GM18870 (cell line): Measurements from ENCODE around the gene L3MBTL3.
A peak's percentile ranks its signal among the peaks of the same experiment; 100 is the strongest.
"Not testable (repeated sequence)": the region's sequence is repeated elsewhere in the genome, so short reads cannot be mapped to it uniquely, and the experiment has no call there.

Experiments used
- ATAC-seq: cut with Tn5 transposase; IDR thresholded peaks from one replicate; pipeline ENCODE4 v1.9.1; 2021; ENCODE audit warnings: moderate library complexity; ENCODE audit not compliant: unreplicated experiment

L3MBTL3 gene

GRCh38 chr6:130070792-130071191, 52.4 kb downstream of the L3MBTL3 start:
- ATAC-seq = no peak

- no peak for ATAC-seq
Observed at GRCh38 chr6:130075879-130076460, 57.6 kb downstream of the L3MBTL3 start.

- no peak for ATAC-seq
Observed at GRCh38 chr6:130076512-130076911, 58.1 kb downstream of the L3MBTL3 start.

GRCh38 chr6:130090796-130091195, 72.4 kb downstream of the L3MBTL3 start:
- ATAC-seq = no peak

GRCh38 chr6:130093546-130093945, 75.2 kb downstream of the L3MBTL3 start:
- no peak for ATAC-seq

GRCh38 chr6:130098317-130098716, 79.9 kb downstream of the L3MBTL3 start:
- no peak for ATAC-seq

- ATAC-seq = no peak
Observed at GRCh38 chr6:130099119-130099518, 80.7 kb downstream of the L3MBTL3 start.

- ATAC-seq = peak; percentile 85
Observed at GRCh38 chr6:130105996-130106704, 87.8 kb downstream of the L3MBTL3 start.

- no peak for ATAC-seq
Observed at GRCh38 chr6:130107710-130108109, 89.3 kb downstream of the L3MBTL3 start.

- ATAC-seq = no peak
Observed at GRCh38 chr6:130111031-130111430, 92.7 kb downstream of the L3MBTL3 start.

- no peak for ATAC-seq
Observed at GRCh38 chr6:130113201-130113710, 94.9 kb downstream of the L3MBTL3 start.

GRCh38 chr6:130115036-130115435, 96.7 kb downstream of the L3MBTL3 start:
- ATAC-seq = peak; percentile 90

GRCh38 chr6:130116273-130116672, 97.9 kb downstream of the L3MBTL3 start:
- ATAC-seq = peak; percentile 27

- not testable (repeated sequence) for ATAC-seq
Observed at GRCh38 chr6:130117187-130117701, 98.9 kb downstream of the L3MBTL3 start.

GRCh38 chr6:130118236-130118635, 99.9 kb downstream of the L3MBTL3 start:
- no peak for ATAC-seq

- ATAC-seq = no peak
Observed at GRCh38 chr6:130119211-130119610, 100.8 kb downstream of the L3MBTL3 start.

GRCh38 chr6:130120731-130121130, 102.3 kb downstream of the L3MBTL3 start:
- ATAC-seq = no peak

- no peak for ATAC-seq
Observed at GRCh38 chr6:130122243-130122642, 103.9 kb downstream of the L3MBTL3 start.

- no peak for ATAC-seq
Observed at GRCh38 chr6:130127195-130127594, 108.8 kb downstream of the L3MBTL3 start.

- no peak for ATAC-seq
Observed at GRCh38 chr6:130128326-130128725, 109.9 kb downstream of the L3MBTL3 start.

GRCh38 chr6:130129762-130130246, 111.4 kb downstream of the L3MBTL3 start:
- no peak for ATAC-seq

- ATAC-seq = peak; percentile 76
Observed at GRCh38 chr6:130132286-130132701, 113.9 kb downstream of the L3MBTL3 start.
